Esophagus (tissue), 2 donors: ENCODE results near the gene FCRLB. TPM values are rescaled to one million over a fixed set of nuclear protein-coding genes. Genes with fewer than 3 reads are reported as not detected.
"Not testable (repeated sequence)": the region's sequence is repeated elsewhere in the genome, so short reads cannot be mapped to it uniquely, and the experiment has no call there.

Experiments
- H3K27ac ChIP-seq, 2 donors: one replicate each; pipeline ENCODE4 v1.5.1; 2013; ENCODE audit warnings: low read depth in 2 of 2, mild to moderate bottlenecking in 2 of 2, inconsistent platforms in 1 of 2, low read length in 1 of 2, moderate library complexity in 1 of 2
- H3K27me3 ChIP-seq, 2 donors: one replicate each; pipeline ENCODE4 v1.6.1; 2013; ENCODE audit warnings: low read length in 2 of 2, control low read depth in 1 of 2, mild to moderate bottlenecking in 1 of 2; ENCODE audit not compliant: insufficient read depth in 2 of 2, control insufficient read depth in 1 of 2
- H3K36me3 ChIP-seq, 2 donors: one replicate each; pipeline ENCODE4 v1.6.1; 2013; ENCODE audit warnings: low read length in 1 of 2; ENCODE audit not compliant: control insufficient read depth in 2 of 2, insufficient read depth in 2 of 2
- H3K4me1 ChIP-seq, 2 donors: one replicate each; pipeline ENCODE4 v1.6.1; 2013; ENCODE audit warnings: low read length in 1 of 2; ENCODE audit not compliant: control insufficient read depth in 2 of 2, insufficient read depth in 2 of 2
- H3K4me3 ChIP-seq, 2 donors: one replicate each; pipeline ENCODE4 v1.5.1; 2013; ENCODE audit warnings: low read length in 2 of 2, mild to moderate bottlenecking in 2 of 2, low read depth in 1 of 2, moderate library complexity in 1 of 2
- H3K9me3 ChIP-seq, 2 donors: one replicate each; pipeline ENCODE4 v1.6.1; 2013; ENCODE audit warnings: mild to moderate bottlenecking in 2 of 2, low read depth in 1 of 2, low read length in 1 of 2, moderate library complexity in 1 of 2; ENCODE audit not compliant: control insufficient read depth in 2 of 2, insufficient read depth in 1 of 2
- WGBS, 2 donors: extraction: QIAGEN DNeasy Blood & Tissue Kit; methylation state at CpG; one replicate each; pipeline ENCODE4 v1.1.7; 2013; 5-methylcytosine and 5-hydroxymethylcytosine counted together
- polyA plus RNA-seq, 2 donors: library from polyadenylated mRNA; stranded (reverse); fragments of 200-250 nt; gene quantifications; one replicate each; pipeline ENCODE4 v1.2.3, GENCODE V29; 2013
- donor health status: healthy with polysubstance abuse.
- donor health status: Bipolar disorder and iron deficiency.

FCRLB gene
- polyA plus RNA-seq, result under 1 TPM; 0.24 to 0.34 TPM

DNA sequence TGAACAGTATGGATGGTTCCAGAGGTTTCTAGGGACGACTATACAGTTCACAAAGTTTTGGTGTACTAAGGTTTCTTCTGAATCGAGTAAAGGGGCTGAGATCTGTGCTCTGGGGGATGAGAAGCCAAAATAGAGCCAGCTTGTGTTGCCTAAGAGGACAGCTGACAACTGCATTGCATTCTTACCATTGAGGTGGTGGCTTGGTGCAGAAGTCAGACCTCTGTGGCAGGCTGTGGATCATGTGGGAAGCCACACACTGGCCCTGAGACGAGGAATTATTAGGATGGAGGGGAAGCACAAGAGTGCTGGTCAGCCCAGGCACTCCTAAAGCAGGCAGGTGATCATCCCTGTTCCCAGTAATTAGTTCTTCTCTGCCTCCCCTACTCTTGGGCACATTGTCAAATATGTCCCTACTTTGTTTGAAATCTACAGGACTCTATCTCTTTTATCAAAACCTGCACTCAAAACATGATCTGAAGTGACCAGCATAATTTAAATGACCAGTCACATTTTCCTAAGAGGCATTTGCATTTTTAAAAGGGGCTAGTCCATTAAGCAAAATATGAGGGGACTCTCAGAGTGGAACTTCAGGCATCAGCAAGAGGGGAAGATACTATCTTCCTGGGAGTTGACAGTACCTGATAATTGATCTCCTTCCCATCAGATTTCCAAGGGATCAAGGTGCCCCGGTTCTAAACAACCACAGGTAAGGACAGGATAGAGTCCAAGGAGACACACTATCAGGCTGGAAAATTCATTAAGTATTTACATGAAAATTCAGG lies at the start of gene FCRLB:
Gene FCRLB, plus strand, starts transcription at position 589 of the 782 bp plus-strand sequence. CDS start 1,129 bp downstream, outside the sequence.
- Histone ChIP-seq H3K9me3 (no peaks in the 10 kb centered on the region), H3K4me3 (no peak within 1 kb of the TSS), H3K27ac (no peak within 1 kb of the TSS), H3K27me3 (no peaks in the 10 kb centered on the region), H3K36me3 (no peaks in the 10 kb centered on the region), H3K4me1 (peaks cover 3 to 8% of the 10 kb centered on the region in 2 donors)
- WGBS, 2 donors, result 32 to 60% methylated on average over 4 of the region's 4 CpGs

GRCh38 chr1:161673437-161673836 lies 47.9 kb upstream of the FCRLB start:
- not testable (repeated sequence) for H3K9me3 ChIP-seq, H3K4me3 ChIP-seq, H3K36me3 ChIP-seq, H3K27me3 ChIP-seq, H3K27ac ChIP-seq, H3K4me1 ChIP-seq
- 77 to 85% methylated on average over 7 of the region's 7 CpGs for WGBS, 2 donors

DNA sequence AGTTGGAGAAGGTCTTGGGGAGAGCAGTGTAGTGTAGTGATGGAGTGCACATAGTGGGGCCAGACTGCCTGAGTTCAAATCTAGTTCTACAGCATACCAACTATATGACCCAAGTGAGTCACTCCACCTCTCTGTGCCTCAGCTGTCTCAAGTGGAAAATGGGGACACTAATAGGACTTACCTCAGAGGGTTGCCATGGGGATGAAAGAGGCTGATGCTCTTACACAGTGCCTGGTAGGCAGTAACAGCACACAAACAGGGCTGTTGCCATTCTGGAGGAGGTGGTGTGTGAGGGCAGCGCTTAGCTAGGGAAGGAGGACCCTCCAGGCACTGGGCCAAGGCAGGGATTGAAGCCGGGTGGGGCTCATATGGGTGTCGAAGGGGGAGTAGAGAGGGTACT lies 46.9 kb upstream of the FCRLB start:
- not testable (repeated sequence) for H3K4me3 ChIP-seq, H3K36me3 ChIP-seq
- 40 to 52% methylated on average over 2 of the region's 3 CpGs for WGBS, 2 donors

GRCh38 chr1:161674908-161675307 lies 46.4 kb upstream of the FCRLB start:
- H3K27ac ChIP-seq, H3K27me3 ChIP-seq, H3K4me1 ChIP-seq, H3K9me3 ChIP-seq, H3K36me3 ChIP-seq, H3K4me3 ChIP-seq: not testable (repeated sequence)
- WGBS, 2 donors, result 81 to 90% methylated on average over 3 of the region's 3 CpGs

More for the DNA sequence above, 46.9 kb upstream of the FCRLB start:
- not testable (repeated sequence) for H3K4me1 ChIP-seq, H3K27me3 ChIP-seq, H3K27ac ChIP-seq, H3K9me3 ChIP-seq

DNA sequence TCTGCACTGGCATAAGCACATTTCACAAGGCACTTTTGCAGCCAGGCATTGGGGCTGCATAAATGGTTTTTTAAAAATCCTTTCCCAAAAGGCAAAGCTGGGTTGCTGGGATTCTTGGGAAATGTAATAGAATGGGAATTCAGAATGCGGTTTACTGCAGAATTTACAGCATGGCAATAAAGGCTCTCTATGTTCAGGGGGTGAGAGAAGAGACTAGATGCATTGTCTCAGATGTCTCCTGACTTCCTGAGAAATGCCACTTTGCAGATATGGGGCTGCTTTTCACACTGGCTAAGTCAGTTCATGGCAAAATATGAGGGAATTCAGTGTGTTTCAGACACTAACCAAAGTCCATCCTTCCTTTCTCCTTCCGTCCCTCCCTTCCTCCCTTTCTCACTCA lies 44.9 kb upstream of the FCRLB start:
- no peaks in the 10 kb centered on the region for H3K36me3 ChIP-seq
- H3K27ac ChIP-seq, result no peak overlapping the region
- no peak overlapping the region for H3K4me3 ChIP-seq
- H3K4me1 ChIP-seq, result no peaks in the 10 kb centered on the region
- no peaks in the 10 kb centered on the region for H3K27me3 ChIP-seq
- 93 to 94% methylated on average over 2 of the region's 2 CpGs for WGBS, 2 donors
- H3K9me3 ChIP-seq, result no peaks in the 10 kb centered on the region

- Histone ChIP-seq H3K36me3 (no peaks in the 10 kb centered on the region), H3K27me3 (no peaks in the 10 kb centered on the region), H3K4me3 (no peak overlapping the region), H3K27ac (no peak overlapping the region), H3K9me3 (no peaks in the 10 kb centered on the region), H3K4me1 (no peaks in the 10 kb centered on the region)
- WGBS, 2 donors, result 67 to 71% methylated on average over 5 of the region's 5 CpGs
Observed at GRCh38 chr1:161676958-161677689, 44.2 kb upstream of the FCRLB start.

GRCh38 chr1:161678500-161678899 lies 42.8 kb upstream of the FCRLB start:
- WGBS, 2 donors, result 88 to 96% methylated on average over 3 of the region's 3 CpGs
- Histone ChIP-seq H3K4me1 (no peaks in the 10 kb centered on the region), H3K27me3 (no peaks in the 10 kb centered on the region), H3K36me3 (no peaks in the 10 kb centered on the region), H3K4me3 (no peak overlapping the region), H3K9me3 (no peaks in the 10 kb centered on the region), H3K27ac (no peak overlapping the region)

DNA sequence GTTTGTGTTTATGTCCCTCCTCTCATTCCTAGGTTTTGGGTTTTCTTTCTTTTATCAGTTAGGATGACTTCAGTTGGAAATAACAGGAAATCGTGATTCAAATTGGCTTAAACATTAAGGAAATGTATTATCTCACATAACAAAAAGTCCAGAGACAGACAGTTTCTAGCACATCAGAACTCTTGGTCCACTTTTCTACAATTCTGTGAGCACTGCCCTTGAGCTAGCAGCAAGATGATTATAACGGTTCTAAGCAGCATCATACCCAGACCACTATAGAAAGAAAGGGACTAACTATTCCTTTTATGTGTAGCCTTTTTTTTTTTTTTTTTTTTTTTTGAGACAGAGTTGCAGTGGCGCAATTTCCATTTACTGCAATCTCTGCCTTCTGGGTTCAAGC lies 39.5 kb upstream of the FCRLB start:
- H3K36me3 ChIP-seq, result no peaks in the 10 kb centered on the region
- 71 to 73% methylated on average over 3 of the region's 3 CpGs for WGBS, 2 donors
- no peaks in the 10 kb centered on the region for H3K9me3 ChIP-seq
- H3K4me1 ChIP-seq, result no peaks in the 10 kb centered on the region
- no peak overlapping the region for H3K27ac ChIP-seq
- no peak overlapping the region for H3K4me3 ChIP-seq
- no peaks in the 10 kb centered on the region for H3K27me3 ChIP-seq

DNA sequence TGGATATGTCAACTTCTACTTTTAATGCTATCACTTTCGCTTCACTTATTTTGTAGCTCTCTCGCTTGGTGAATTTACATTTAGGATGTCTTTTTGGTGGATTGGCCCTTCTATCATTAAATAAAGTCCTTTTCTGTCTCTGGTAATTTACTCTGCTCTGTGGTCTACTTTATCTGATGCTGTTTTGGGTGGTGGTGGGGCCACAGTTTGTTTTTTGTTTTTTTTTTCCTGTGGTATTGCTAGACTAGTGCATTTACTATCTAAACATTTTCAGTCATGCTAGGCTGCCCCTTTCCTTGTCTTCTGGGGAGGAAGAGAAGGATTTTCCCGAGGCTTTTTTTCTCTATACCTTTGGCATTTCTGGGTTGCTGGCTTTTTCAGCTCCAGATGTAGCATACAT lies 32.4 kb upstream of the FCRLB start:
- H3K36me3 ChIP-seq, result no peaks in the 10 kb centered on the region
- no peak overlapping the region for H3K27ac ChIP-seq
- no peaks in the 10 kb centered on the region for H3K9me3 ChIP-seq
- WGBS, 2 donors, result 76 to 81% methylated on average over 3 of the region's 3 CpGs
- H3K4me3 ChIP-seq, result no peak overlapping the region
- H3K4me1 ChIP-seq, result no peaks in the 10 kb centered on the region
- no peaks in the 10 kb centered on the region for H3K27me3 ChIP-seq

DNA sequence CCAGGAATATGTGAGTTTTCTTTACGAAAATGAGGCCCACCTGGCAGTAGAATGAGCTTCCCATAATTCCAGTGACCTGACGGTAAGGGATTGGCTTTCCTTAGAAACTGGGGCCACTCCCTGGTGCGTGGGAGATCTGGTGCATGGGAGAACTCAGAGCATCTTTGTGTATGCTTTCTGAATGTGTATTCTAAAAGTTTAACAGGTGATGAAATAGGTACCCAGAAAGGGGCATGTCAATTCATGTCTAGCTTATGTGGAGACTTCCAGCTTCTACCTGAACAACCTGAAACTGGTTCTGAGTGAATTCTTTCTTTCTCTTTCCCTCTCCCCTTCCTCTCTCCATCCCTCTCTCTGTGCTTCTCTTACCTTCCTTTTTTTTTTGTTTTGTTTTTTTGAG lies 29.5 kb upstream of the FCRLB start:
- WGBS, 2 donors, result 43% methylated on average over 3 of the region's 3 CpGs
- no peaks in the 10 kb centered on the region for H3K27me3 ChIP-seq
- H3K4me3 ChIP-seq, result no peak overlapping the region
- no peaks in the 10 kb centered on the region for H3K4me1 ChIP-seq
- no peak overlapping the region for H3K27ac ChIP-seq
- no peaks in the 10 kb centered on the region for H3K9me3 ChIP-seq
- no peaks in the 10 kb centered on the region for H3K36me3 ChIP-seq
